ENCODE data around the gene ALG12.

The ALG12 gene

GRCh38 chr22:49928555-49929210 is 10.4 kb upstream of the ALG12 start:
- peaks cover 40% of the 10 kb centered on the region for H3F3A ChIP-seq (ENCODE audit: insufficient read depth)
- H4K20me1 ChIP-seq (ENCODE audit: low read depth, low read length) = no peaks in the 10 kb centered on the region
- no peaks in the 10 kb centered on the region for H3K36me3 ChIP-seq (ENCODE audit: low read length)
- TF ChIP-seq CTCF (IDR thresholded peaks at IDR 0.05; ENCODE audit: insufficient read depth, low read length, poor library complexity, severe bottlenecking) = no peak
- no peak for TF ChIP-seq EZH2phosphoT487 (conservative IDR thresholded peaks at IDR 0.05; ENCODE audit: low read length)
- no peaks in the 10 kb centered on the region for H3K9me3 ChIP-seq (ENCODE audit: insufficient read depth, low read length)
- H2AFZ ChIP-seq (ENCODE audit: low read depth, low read length, severe bottlenecking) = no peak overlapping the region
- H3K9ac ChIP-seq (ENCODE audit: low read length) = no peak overlapping the region
- no peaks in the 10 kb centered on the region for H3K27me3 ChIP-seq (ENCODE audit: low read length)
- no peaks in the 10 kb centered on the region for H3K79me2 ChIP-seq (ENCODE audit: insufficient read depth, low read length)
- no peak overlapping the region for H3K27ac ChIP-seq (ENCODE audit: low read depth, low read length)
- no peaks in the 10 kb centered on the region for H3K9me2 ChIP-seq (replicated peaks; ENCODE audit: insufficient read depth, low read length)
- H3K4me2 ChIP-seq (ENCODE audit: low read depth, low read length, poor library complexity, severe bottlenecking) = no peak overlapping the region
- H3K4me3 ChIP-seq (ENCODE audit: insufficient read depth, low read length, poor library complexity, severe bottlenecking) = no peak overlapping the region

GRCh38 chr22:49928185-49928495 is 9.9 kb upstream of the ALG12 start:
- no peak overlapping the region for H3K4me2 ChIP-seq (ENCODE audit: low read depth, low read length, poor library complexity, severe bottlenecking)
- H3K9me2 ChIP-seq (replicated peaks; ENCODE audit: insufficient read depth, low read length) = no peaks in the 10 kb centered on the region
- H2AFZ ChIP-seq (ENCODE audit: low read depth, low read length, severe bottlenecking) = no peak overlapping the region
- H4K20me1 ChIP-seq (ENCODE audit: low read depth, low read length) = no peaks in the 10 kb centered on the region
- TF ChIP-seq CTCF (IDR thresholded peaks at IDR 0.05; ENCODE audit: insufficient read depth, low read length, poor library complexity, severe bottlenecking) (no peak), EZH2phosphoT487 (conservative IDR thresholded peaks at IDR 0.05; ENCODE audit: low read length) (no peak)
- H3K79me2 ChIP-seq (ENCODE audit: insufficient read depth, low read length) = no peaks in the 10 kb centered on the region
- H3K9me3 ChIP-seq (ENCODE audit: insufficient read depth, low read length) = no peaks in the 10 kb centered on the region
- H3K27ac ChIP-seq (ENCODE audit: low read depth, low read length) = no peak overlapping the region
- no peaks in the 10 kb centered on the region for H3K36me3 ChIP-seq (ENCODE audit: low read length)
- H3F3A ChIP-seq (ENCODE audit: insufficient read depth) = peaks cover 40% of the 10 kb centered on the region
- H3K27me3 ChIP-seq (ENCODE audit: low read length) = no peaks in the 10 kb centered on the region
- H3K4me3 ChIP-seq (ENCODE audit: insufficient read depth, low read length, poor library complexity, severe bottlenecking) = no peak overlapping the region
- H3K9ac ChIP-seq (ENCODE audit: low read length) = no peak overlapping the region

- Histone ChIP-seq H3K9me2 (replicated peaks; ENCODE audit: insufficient read depth, low read length) (no peaks in the 10 kb centered on the region), H3K9me3 (ENCODE audit: insufficient read depth, low read length) (no peaks in the 10 kb centered on the region), H3K36me3 (ENCODE audit: low read length) (no peaks in the 10 kb centered on the region), H3K27ac (ENCODE audit: low read depth, low read length) (no peak overlapping the region), H3K27me3 (ENCODE audit: low read length) (no peaks in the 10 kb centered on the region), H3F3A (ENCODE audit: insufficient read depth) (peaks cover 38% of the 10 kb centered on the region), H3K4me2 (ENCODE audit: low read depth, low read length, poor library complexity, severe bottlenecking) (no peak overlapping the region), H3K79me2 (ENCODE audit: insufficient read depth, low read length) (no peaks in the 10 kb centered on the region), H3K4me3 (ENCODE audit: insufficient read depth, low read length, poor library complexity, severe bottlenecking) (no peak overlapping the region), H3K9ac (ENCODE audit: low read length) (no peak overlapping the region), H4K20me1 (ENCODE audit: low read depth, low read length) (no peaks in the 10 kb centered on the region), H2AFZ (ENCODE audit: low read depth, low read length, severe bottlenecking) (no peak overlapping the region)
- TF ChIP-seq EZH2phosphoT487 (conservative IDR thresholded peaks at IDR 0.05; ENCODE audit: low read length) (no peak), CTCF (IDR thresholded peaks at IDR 0.05; ENCODE audit: insufficient read depth, low read length, poor library complexity, severe bottlenecking) (no peak)
These were observed 9.4 kb upstream of the ALG12 start for GRCh38 chr22:49927483-49928184.

Data from SU-DHL-6 (cell line).